Measurements from ENCODE around the gene TTC21A.

DNA sequence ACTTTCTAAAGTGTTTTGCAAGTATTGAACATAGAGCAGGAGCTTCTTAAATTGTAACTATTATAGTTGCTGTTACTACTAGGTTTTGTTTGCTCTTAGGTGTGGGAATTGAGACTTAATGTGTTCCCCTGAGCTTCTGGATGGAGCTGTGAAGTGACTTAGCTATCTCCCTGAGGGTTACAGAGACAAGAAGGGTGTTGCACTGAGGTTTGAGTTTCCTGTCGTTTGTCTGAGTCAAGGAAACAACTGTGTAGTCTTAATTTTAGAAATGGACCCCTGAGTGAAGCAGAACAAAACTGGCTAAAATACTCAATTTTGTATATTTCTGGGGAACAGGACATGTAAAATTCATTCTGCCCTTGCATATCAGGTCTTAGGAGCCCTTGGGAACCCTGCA lies 20.4 kb downstream of the TTC21A start:
- TF ChIP-seq, protein P1, sequence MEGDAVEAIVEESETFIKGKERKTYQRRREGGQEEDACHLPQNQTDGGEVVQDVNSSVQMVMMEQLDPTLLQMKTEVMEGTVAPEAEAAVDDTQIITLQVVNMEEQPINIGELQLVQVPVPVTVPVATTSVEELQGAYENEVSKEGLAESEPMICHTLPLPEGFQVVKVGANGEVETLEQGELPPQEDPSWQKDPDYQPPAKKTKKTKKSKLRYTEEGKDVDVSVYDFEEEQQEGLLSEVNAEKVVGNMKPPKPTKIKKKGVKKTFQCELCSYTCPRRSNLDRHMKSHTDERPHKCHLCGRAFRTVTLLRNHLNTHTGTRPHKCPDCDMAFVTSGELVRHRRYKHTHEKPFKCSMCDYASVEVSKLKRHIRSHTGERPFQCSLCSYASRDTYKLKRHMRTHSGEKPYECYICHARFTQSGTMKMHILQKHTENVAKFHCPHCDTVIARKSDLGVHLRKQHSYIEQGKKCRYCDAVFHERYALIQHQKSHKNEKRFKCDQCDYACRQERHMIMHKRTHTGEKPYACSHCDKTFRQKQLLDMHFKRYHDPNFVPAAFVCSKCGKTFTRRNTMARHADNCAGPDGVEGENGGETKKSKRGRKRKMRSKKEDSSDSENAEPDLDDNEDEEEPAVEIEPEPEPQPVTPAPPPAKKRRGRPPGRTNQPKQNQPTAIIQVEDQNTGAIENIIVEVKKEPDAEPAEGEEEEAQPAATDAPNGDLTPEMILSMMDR (conservative IDR thresholded peaks at IDR 0.05; ENCODE audit: low read depth, low read length), result no peak
- no peak for TF ChIP-seq EZH2 (IDR thresholded peaks at IDR 0.05; ENCODE audit: low read length, unreplicated experiment)
- TF ChIP-seq EZH2phosphoT487 (IDR thresholded peaks at IDR 0.05; ENCODE audit: borderline replicate concordance, low read length), result no peak
